ENCODE measurements around the gene GPR142.

Gene GPR142

DNA sequence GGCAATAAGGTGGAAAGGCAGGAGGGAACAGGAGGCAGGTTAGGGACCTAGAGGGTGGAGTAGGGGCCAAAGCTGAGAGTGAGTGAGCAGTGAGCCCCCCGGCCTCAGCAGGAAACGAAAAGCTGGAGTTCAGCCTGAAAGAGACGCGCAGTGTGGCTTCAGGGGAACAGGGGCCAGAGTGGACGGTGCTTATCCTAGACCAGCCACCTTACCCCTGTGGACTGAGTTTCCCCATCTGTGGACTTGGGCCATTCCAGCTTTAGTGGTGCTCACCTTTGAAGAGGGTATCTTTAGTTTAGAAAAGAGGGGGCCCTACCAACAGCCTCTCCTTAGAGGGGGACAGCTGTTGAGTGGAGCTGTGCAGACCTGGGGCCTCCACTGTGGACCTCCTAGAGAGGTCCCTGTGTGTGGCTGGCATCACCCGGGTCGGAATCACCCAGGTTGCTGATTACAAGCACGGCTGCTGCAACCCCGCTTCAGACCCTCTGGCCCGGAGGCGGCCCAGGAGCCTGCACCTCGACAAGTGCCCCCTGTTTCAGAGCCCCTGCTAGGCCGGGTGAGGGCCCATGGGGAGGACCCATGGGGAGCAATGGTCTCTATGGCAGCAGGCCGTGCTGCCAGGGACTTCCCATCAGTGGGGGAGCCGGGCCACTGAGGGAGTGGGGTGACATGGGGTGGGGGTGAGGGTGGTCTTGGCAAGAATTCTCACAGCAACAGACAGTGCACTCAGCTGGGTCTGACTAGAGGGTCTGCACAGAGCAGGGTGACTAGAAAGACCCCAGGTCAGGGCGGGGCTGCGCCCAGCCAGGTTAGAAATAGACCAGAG lies 2.6 kb downstream of the GPR142 start:
- no peak for DNase-seq (ENCODE audit: low read depth)

DNA sequence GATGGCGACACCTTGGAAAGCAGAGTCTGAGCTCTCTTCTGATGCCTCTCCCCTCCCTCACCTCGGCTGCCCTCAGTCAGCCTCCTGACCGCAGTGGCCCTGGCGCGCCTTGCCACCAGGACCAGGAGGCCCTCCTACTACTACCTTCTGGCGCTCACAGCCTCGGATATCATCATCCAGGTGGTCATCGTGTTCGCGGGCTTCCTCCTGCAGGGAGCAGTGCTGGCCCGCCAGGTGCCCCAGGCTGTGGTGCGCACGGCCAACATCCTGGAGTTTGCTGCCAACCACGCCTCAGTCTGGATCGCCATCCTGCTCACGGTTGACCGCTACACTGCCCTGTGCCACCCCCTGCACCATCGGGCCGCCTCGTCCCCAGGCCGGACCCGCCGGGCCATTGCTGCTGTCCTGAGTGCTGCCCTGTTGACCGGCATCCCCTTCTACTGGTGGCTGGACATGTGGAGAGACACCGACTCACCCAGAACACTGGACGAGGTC lies 4.4 kb downstream of the GPR142 start:
- DNase-seq (ENCODE audit: low read depth) = no peak

DNA sequence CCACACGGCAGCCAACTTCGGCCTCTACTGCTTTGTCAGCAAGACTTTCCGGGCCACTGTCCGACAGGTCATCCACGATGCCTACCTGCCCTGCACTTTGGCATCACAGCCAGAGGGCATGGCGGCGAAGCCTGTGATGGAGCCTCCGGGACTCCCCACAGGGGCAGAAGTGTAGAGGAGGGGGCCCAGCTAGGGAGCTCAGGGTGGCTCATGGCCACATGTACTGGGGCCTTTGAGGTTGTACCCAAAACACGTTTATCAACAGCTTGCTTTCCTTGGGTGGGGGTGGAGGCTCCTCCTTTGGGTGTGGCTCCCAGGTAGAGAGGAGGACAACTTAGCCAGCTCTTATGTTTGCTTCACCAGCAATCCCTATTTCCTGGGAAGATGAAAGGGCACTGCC lies 5.1 kb downstream of the GPR142 start:
- DNase-seq (ENCODE audit: low read depth) = no peak

DNA sequence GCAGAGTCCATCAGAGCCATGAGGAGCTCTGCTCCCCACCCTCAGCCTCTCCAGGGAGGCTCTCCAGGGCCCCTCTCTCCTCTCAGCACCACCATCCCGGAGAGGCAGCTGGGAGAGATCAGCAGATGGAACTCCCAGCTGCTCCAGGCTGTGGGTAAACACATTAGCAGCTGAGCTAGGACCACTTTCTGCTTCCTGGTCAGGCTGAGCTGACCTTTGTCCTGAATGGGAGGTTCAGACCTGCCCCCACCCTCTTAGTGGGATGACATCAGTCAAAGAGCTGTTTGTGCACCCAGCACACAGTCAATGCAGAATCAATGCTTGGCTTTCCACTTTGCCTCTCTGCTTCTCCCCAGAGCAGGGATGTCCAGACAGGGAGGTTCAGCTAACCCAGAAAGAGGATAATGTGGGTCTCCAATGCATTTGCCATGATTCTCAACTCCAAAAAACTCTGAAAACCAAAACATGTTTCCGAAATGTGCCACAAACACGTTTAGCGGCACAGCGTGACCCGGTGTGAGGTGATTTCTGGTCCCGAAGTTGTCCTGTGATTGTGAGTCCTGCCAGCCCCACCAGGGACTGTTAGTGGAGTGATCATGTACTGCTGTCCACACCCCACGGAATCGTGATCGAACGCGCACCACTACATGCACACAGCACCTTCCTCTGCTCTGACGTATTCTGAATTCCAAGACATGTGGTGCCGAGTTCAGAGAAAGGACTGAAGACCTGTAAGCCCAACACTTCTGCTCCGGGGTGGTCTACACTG lies 6.7 kb downstream of the GPR142 start:
- no peak for DNase-seq (ENCODE audit: low read depth)

DNA sequence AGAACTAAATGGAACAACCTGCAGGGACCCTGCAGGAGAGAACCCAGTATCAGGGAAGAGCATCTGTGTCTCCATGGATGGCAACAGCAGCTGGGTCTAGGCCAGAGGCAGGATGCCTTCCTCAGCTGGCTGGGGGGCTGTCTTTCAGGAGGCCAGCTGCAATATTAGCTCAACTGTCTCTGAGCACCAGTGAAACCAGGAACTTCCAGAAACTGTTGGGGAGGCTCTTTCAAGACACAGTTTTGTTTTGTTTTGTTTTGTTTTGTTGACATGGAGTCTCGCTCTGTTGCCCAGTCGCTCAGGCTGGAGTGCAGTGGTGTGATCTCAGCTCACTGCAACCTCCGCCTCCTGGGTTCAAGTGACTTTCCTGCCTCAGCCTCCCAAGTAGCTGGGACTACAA lies 7.6 kb downstream of the GPR142 start:
- no peak for DNase-seq (ENCODE audit: low read depth)

DNA sequence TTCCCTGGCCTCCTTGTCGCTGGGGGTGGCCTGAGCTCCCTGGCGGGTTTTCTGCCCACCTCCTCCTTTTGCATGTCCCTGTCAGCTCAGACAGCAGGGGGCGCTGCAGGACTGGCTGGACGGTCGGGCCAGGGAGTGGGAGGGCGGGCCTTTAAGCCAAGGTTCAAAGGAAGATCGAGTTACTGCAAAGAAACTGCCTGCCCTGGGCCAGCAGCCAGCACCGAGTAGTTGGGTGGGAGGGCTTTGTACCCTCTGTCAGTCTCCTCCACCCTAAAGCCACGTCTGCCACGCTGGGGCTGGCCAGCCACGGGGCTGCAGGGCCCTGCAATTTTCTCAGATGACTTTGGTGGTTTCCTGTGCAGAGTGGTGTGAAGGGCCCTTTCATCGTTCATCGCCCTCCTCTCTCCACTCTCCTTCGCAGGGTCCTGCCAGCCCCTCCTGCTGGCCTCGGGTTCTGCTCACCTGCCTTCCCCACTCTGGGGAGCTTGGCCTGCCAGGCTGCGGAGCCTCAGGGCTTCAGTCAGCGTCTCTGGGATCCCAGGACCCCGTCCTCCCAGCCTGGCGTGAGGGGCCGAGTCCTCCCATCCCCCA lies 12.3 kb downstream of the GPR142 start:
- DNase-seq (ENCODE audit: low read depth) = peak; percentile 86

DNA sequence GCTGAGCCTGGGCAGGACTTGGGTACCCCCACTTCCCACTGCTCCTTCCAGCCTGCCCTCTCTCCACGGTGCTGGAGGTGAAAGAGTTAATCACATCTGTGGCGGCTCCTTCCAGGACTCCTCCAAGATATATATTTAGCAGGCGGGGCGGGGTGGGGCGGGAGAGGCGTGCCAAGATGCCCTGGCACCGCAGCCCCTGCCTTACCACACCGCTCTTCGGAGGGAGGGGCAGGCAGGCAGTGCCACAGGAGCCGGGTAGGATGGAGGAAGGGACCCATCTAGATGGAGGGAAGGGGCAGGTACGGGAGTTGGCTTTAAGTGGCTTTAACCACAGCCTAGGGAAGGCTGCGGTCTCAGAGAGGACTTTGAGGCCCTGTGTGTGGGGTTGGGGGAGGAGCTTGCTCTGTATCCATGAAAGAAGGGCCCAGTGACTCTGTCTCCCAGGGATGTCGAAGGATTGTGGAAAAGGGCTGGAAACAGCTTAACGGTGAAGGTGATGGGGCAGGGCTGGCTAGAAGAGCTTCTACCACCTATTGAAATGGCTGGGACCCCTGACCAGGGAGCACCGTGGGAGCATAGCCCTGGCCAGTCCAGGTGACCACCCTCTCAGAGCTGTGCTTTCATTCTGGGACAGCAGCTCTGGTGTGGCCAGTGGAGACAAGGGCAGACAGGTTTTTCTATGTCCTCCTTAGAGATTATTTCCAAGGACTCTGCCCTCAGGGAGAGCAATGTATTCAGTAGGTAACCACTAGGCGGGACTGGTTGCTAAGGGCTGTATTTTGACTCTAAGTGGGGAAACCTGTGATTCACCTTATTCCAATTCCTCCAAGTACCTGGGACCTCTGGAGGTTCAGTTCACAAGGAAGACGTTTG lies 13.0 kb downstream of the GPR142 start:
- DNase-seq (ENCODE audit: low read depth) = no peak

DNA sequence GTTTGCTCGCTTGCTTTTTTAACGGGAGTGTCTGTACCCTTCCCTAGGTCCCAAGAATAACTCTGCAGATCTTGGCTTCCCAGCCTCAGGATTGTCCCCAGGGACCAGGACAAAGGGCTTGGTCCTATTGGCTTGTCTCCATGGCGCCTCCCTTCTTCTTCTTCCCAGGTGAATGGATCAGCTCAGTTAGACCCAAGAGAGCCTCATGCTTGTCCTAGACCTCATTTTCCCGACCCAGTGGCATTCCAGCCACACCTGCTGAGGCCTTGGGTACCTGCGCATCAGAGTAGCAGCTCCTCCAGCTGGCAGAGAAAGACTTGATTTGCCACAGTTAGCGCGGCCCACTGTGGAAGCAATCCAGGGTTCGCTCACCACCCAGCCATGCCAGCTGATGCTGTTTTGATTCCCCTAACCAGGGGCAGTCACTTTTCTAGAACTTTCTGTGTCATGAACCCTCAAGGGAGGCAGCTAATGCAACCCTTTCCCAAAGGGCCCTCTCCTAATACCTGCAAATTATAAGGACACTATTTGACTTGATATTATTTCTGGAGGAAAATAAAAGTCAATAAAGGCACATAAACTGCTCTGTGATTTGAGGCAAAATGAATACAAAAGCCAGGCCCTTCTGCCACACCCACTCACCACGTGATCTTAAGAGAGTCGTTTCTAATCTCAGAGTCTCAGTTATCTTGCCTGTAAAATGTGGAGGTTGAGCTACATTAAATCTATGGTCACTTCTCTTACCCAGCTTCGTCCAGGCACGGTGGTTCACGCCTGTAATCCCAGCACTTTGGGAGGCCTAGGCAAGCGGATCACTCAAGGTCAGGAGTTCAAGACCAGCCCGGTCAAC lies 13.9 kb downstream of the GPR142 start:
- no peak for DNase-seq (ENCODE audit: low read depth)

DNA sequence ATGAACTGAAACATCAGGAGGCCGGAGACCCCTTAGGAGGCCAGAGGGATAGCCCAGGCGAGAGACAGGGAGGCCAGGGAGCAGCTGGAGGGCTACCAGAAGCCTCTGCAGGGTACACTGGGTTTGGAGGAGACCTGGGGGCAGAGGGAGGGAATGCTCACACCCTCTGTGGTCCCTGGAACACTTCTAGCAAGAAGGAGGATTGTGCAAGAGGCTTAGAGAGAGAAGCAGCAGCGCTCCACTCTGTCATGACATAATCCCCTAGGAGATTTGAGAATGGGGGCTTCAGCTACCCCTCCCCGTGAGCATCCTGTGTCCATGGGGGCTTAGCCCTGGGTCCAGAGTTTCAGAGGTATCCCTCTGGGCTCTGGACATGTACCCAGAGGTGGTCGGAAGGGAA lies 15.8 kb downstream of the GPR142 start:
- DNase-seq (ENCODE audit: low read depth) = no peak

DNA sequence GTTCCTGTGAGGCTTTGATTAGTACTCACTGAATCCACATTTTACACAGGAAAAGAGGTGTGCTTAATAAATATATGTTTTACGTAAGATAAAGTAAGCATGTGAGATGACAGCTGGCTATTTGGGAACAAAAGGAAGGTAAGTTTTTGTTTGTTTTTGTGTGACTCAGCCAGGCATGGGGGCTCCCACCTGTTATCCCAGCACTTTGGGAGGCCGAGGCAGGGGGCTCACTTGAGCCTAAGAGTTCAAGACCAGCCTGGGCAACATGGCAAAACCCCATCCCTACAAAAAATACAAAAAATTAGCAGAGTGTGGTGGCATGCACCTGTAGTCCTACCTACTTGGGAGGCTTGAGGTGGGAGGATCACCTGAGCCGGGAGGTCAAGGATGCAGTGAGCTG lies 17.9 kb downstream of the GPR142 start:
- no peak for DNase-seq (ENCODE audit: low read depth)

DNA sequence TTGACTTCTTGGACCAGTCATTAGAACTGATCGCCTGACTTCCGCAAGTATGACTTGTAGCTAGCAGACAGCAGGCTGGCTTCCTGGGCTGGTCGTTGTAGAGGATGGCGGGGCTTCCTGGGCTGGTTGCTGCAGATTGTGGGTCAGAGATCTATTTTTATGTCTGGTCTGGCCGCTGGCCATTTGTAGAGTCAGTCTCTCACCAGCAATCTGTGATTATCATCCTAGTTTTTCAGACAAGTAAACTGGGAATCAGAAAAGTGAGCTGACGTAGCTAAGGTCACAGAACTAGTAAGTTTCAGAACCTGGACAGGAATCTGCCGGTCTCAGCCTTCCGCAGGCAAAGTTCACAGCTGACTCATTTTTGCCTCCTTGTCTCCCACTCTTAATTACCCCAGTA lies 19.1 kb downstream of the GPR142 start:
- no peak for DNase-seq (ENCODE audit: low read depth)

DNA sequence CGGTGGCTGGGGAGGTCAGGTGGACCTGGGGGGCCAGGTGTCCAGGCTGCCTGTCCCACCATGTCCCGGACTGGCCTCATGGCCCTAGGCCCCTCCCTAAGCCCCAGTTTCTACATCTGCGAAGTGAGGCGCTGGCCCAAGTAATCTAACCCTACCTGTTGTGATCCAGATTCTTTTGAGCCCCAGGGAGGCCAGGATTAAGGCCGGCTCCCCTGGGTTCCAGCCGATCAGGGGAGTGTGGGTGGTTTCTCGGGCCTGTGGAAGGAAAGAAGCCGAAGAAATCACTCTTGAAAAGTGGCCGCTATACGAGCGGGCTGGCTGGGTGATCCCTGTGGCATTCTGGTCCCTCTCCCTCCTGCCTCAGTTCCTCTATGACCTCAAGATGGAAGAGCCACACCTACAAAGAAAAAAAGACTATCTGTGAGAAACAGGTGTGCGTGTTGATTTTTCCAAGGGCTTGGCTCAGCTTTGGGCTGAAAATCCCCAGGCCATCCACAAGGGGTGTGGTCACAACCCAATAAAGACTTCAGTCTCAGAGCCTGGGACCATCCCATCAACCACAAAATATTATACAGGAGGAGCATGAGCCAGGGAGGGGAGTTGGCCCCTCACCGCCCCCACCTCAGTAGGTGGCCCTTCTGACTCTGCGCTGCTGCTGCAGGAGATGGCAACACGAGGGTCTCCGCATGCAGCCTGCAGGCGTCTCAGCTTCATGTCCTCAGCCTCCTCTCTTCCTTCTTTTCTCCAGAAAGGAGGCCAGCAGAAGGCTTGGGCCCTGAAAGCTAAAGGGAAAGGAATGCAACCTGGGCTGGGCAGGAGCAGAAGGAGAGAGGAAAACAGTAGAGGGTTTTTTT lies 20.3 kb downstream of the GPR142 start:
- no peak for DNase-seq (ENCODE audit: low read depth)

DNA sequence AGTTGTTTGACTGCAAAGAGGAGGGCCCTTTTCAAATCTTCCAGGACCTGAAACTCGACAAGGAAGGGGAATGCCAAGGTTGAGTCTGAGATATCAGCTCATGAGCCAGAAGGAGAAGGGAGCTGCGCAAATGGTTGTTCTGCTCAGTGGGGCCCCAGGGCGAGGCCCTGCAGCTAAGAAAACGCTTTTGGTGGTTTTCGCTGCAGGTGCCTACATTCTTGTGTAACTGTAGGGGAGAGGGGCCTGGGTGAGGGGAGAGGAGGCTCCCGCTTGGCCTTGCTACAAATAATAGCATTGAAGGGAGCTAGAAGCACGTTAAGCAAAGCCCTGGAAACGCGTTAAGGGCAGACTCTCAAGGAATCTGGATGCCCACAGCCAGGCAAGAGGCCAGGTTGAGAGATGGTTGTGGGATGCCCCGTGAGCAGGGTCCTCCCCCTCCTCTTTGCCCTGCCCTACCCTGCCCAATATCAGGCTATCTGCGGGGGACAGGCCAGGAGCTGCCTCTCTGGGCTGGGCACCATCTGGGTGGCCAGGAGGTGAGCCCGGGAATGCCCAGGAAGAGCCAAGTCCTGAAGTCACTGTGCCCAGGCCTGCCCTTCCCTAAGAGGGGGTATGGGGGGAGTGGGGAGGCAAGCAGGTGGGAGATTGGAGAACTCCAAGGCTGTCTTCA lies 21.9 kb downstream of the GPR142 start:
- DNase-seq (ENCODE audit: low read depth) = no peak

DNA sequence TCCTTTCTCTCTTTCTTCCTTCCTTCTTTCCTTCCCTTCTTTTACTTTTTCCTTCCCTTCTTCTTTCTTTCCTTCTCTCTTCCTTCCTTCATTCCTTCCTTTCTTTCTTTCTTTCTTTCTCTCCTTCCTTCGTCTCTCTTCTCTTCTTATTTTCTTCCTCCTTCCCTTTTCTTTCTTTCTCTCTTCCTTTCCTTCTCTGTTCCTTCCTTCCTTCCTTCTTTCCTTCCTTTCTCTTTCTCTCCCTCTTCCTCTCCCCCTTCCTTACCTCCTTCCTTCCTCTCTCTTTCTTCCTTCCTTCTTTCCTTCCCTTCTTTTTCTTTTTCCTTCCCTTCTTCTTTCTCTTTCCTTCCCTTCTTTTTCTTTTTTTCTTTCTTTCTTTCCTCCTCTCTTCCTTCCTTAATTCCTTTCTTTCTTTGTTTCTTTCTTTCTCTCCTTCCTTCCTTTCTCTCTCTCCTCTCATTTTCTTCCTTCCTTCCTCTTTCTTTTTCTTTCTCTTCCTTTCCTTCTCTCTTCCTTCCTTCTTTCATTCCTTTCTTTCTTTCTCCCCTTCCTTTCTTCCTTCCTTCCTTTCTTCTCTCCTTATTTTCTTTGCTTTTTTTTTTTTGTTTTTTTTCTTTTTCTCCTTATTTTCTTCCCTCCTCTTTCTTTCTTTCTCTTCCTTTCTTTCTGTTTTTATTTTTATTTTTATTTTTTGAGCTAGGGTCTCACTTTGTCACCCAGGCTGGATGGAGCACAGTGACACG lies 22.8 kb downstream of the GPR142 start:
- no peak for DNase-seq (ENCODE audit: low read depth)

DNA sequence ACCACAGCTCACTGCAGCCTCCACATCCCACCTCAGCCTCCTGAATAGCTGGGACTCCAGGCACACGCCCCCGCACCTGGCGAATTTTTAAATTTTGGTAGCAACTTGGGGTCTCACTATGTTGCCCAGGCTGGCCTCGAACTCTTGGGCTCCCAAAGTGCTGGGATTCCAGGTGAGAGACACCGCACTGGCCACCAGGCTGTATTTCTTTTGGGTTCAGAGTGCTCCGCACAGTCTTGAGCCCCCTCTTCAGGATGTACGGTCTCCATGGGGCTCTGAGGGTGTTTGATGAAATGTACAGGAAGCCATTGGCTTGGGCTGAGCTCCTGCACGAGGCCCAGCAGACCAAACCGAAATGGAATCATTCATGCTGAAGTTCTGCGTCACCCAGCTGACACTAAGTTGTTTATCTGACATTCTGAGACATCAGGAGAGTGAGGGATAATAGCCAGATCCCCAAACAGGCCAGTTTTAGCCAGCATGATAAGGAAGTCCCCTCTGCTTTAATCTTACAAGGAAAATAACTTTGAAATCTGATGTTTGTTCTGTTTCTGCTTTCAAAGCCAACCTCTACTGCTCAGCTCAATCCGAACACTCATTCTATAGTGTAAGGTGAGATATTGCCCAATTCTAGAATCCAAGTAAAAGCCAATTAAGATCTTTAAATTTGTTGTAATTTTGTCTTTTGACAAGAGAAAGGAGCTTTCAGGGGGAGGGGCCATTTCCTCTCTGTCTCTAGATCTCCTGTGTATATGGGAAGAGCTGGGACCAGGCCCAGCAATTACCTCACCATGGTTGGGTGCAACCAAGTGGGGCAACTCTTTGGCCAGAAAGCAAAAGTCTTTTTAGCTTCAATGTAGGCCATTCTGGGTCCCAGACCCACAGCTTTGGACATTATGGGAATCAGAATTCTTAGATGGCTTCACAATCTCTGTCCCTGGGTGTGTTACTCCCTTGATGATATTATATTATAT lies 23.7 kb downstream of the GPR142 start:
- no peak for DNase-seq (ENCODE audit: low read depth)

DNA sequence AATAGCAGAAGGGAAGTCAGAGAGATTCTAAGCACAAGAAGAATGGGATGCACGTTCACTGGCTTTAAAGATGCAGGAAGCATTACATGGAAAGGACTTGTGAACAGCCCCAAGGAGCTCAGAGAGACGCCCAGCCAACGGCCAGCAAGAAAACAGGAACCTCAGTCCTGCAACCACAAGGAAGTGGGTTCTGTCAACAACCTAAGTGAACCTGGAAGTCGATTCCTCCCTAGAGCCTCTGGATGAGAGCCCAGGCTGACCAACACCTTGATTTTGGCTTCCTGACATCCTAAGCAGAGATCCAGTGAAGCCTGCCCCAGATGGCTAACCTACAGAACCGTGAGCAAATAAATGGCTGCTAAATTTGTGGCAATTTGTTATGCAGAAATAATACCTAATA lies 24.5 kb downstream of the GPR142 start:
- DNase-seq (ENCODE audit: low read depth) = no peak

DNA sequence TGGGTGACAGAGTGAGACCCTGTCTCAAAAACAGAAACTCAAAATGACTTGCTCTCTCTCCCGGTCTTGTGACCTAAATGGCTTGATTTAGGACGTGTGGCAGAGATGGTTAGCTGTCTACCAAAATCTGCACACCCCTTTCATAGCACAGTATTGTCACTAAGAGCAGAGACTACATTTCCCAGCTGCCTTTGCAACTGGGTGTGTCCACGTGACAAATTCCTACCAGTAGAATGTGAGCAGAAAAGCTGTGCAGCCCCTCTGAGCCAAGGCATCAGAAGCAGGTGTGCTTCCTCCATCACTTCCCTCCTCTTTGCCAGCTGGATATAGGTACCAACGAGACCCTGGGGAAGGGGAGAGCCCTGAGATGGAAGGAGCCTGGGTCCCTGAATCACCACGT lies 25.5 kb downstream of the GPR142 start:
- DNase-seq (ENCODE audit: low read depth) = no peak

Measured in activated T-cell treated with anti-CD3 and anti-CD28 coated beads for 24 hours (primary cell).